GM12892 (cell line): Measurements from ENCODE around the gene FBXW5.

Source experiments
- POLR2A ChIP-seq: IDR thresholded peaks from 2 replicates; pipeline ENCODE4 v1.6.1; 2011; ENCODE audit warnings: low read depth, low read length, control low read depth
- POLR2AphosphoS5 ChIP-seq: IDR thresholded peaks from 2 replicates; pipeline ENCODE4 v1.6.1; 2011; ENCODE audit warnings: low read depth, low read length, control low read depth
- TAF1 ChIP-seq: IDR thresholded peaks from 2 replicates; pipeline ENCODE4 v1.6.1; 2011; ENCODE audit warnings: low read depth, mild to moderate bottlenecking, control low read depth, low read length, borderline replicate concordance

DNA sequence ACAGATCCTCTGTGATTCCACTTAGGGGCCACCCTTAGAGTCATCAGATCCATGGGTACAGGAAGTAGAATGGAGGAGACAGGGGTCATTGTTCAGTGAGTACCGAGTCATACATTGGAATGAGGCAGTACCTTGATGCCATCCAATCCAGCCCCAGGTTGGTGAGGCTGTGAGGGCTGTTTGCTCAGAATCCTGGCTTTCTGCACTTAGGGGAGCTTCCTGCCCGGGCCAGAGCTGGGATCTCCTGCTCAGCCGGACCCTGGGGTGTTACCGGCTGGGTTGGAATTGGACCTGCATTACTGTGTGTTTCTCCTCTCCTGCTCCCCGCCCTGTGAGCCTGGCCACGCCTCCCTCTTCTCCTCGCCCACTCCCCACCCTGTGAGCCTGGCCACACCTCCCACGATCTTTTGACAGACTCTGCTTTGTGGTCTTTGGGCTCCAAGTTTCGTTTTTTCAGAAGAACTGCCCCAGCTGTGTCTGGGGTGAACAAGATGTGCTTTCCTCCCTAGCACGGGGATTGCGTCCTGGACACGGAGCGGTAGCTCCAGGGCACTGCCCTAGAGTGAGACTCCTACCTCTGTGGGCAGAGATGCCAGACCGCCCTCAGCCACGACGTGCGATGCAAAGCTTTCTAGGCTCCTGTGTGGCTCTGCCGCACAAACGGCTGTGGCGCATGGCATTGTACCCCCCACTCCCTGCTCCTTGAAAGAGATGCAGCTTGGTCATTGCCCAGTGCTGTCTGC is 42.9 kb downstream of the FBXW5 start:
- peak; percentile 85 for TF ChIP-seq POLR2A
- TF ChIP-seq POLR2AphosphoS5, result peak; percentile 88
- TF ChIP-seq TAF1, result 0 out of 2 replicates have a peak, but pooled peaks have one; percentile 33
